ENCODE data around the gene NCAM2. TPM values are rescaled to one million over a fixed set of nuclear protein-coding genes. Genes with fewer than 3 reads are reported as not detected.

Gene NCAM2
- total and polyA plus RNA-seq, 2 donors (not counting 1 experiment from before 2014, with no cell fraction given) = 0.13 TPM; not detected in 1

GRCh38 chr21:21109736-21110135 is 111.5 kb downstream of the NCAM2 start:
- 67% methylated on average over 1 of the region's 4 CpGs for whole genome bisulfite sequencing (ENCODE audit: insufficient coverage)
- POLR2A ChIA-PET = no interaction called here
- DNase-seq (no peak), ATAC-seq (ENCODE audit: low read depth) (no peak)
- H3K27ac ChIP-seq (ENCODE audit: low read length in 2 of 2) = no peak overlapping the region
- H3K36me3 ChIP-seq (replicated peaks in 1 of 2; ENCODE audit: control extremely low read depth in 1 of 2, control insufficient read depth in 1 of 2, extremely low read depth in 1 of 2, insufficient read depth in 2 of 2, low read length in 1 of 2) = no peaks in the 10 kb centered on the region
- CTCF ChIA-PET = no interaction called here
- no peak overlapping the region for H3K9ac ChIP-seq (ENCODE audit: low read length)
- H3K4me2 ChIP-seq (replicated peaks; ENCODE audit: low read depth, low read length, poor library complexity, severe bottlenecking) = no peak overlapping the region
- H3K4me1 ChIP-seq (ENCODE audit: control insufficient read depth in 2 of 2, insufficient read depth in 2 of 2, low read length in 2 of 2) = no peaks in the 10 kb centered on the region
- no peaks in the 10 kb centered on the region for H3K27me3 ChIP-seq (replicated peaks in 1 of 4; ENCODE audit: control extremely low read depth in 1 of 4, control insufficient read depth in 3 of 4, insufficient read depth in 4 of 4, low read length in 3 of 4)
- no peaks in the 10 kb centered on the region for H3K9me3 ChIP-seq (ENCODE audit: control extremely low read depth in 1 of 3, control insufficient read depth in 2 of 3, insufficient read depth in 1 of 3, low read length in 2 of 3)
- TF ChIP-seq EZH2 (IDR thresholded peaks at IDR 0.05; ENCODE audit: borderline replicate concordance, insufficient read depth, low read depth, low read length, poor library complexity, severe bottlenecking) = no peak
- TF ChIP-seq CTCF (IDR thresholded peaks at IDR 0.05) = no peak
- H3K4me3 ChIP-seq (ENCODE audit: control extremely low read depth in 1 of 5, extremely low read depth in 1 of 5, insufficient read depth in 1 of 5, low read depth in 2 of 5, low read length in 4 of 5) = no peak overlapping the region
- Mint-ChIP-seq H3K4me3 (no peak overlapping the region), H3K9me3 (ENCODE audit: insufficient read depth) (no peaks in the 10 kb centered on the region), H3K27ac (no peak overlapping the region), H3K27me3 (no peaks in the 10 kb centered on the region), H3K4me1 (no peaks in the 10 kb centered on the region)
- intact Hi-C loops (cut with micrococcal nuclease) = no loop called here
- no peaks in the 10 kb centered on the region for H4K20me1 ChIP-seq (ENCODE audit: control insufficient read depth, insufficient read depth, low read length, poor library complexity, severe bottlenecking)
- H3K79me2 ChIP-seq (ENCODE audit: control insufficient read depth, insufficient read depth, low read length) = no peaks in the 10 kb centered on the region
- H2AFZ ChIP-seq (ENCODE audit: insufficient read depth, low read depth, low read length, poor library complexity, severe bottlenecking) = no peak overlapping the region

GRCh38 chr21:21111309-21111920 is 113.2 kb downstream of the NCAM2 start:
- CTCF ChIA-PET = no interaction called here
- TF ChIP-seq EZH2 (IDR thresholded peaks at IDR 0.05; ENCODE audit: borderline replicate concordance, insufficient read depth, low read depth, low read length, poor library complexity, severe bottlenecking) = no peak
- no peak for TF ChIP-seq CTCF (IDR thresholded peaks at IDR 0.05)
- DNase-seq = no peak
- no peaks in the 10 kb centered on the region for H4K20me1 ChIP-seq (ENCODE audit: control insufficient read depth, insufficient read depth, low read length, poor library complexity, severe bottlenecking)
- no peak overlapping the region for H3K4me3 ChIP-seq (ENCODE audit: control extremely low read depth in 1 of 5, extremely low read depth in 1 of 5, insufficient read depth in 1 of 5, low read depth in 2 of 5, low read length in 4 of 5)
- POLR2A ChIA-PET = no interaction called here
- 87% methylated on average over 4 of the region's 8 CpGs for WGBS (ENCODE audit: insufficient coverage)
- H3K9ac ChIP-seq (ENCODE audit: low read length) = no peak overlapping the region
- ATAC-seq (ENCODE audit: low read depth) = no peak
- H3K4me1 ChIP-seq (ENCODE audit: control insufficient read depth in 2 of 2, insufficient read depth in 2 of 2, low read length in 2 of 2) = no peaks in the 10 kb centered on the region
- Mint-ChIP-seq H3K27me3 (no peaks in the 10 kb centered on the region), H3K9me3 (ENCODE audit: insufficient read depth) (no peaks in the 10 kb centered on the region), H3K27ac (no peak overlapping the region), H3K4me3 (no peak overlapping the region), H3K4me1 (no peaks in the 10 kb centered on the region)
- H3K9me3 ChIP-seq (ENCODE audit: control extremely low read depth in 1 of 3, control insufficient read depth in 2 of 3, insufficient read depth in 1 of 3, low read length in 2 of 3) = no peaks in the 10 kb centered on the region
- H3K36me3 ChIP-seq (replicated peaks in 1 of 2; ENCODE audit: control extremely low read depth in 1 of 2, control insufficient read depth in 1 of 2, extremely low read depth in 1 of 2, insufficient read depth in 2 of 2, low read length in 1 of 2) = no peaks in the 10 kb centered on the region
- H3K4me2 ChIP-seq (replicated peaks; ENCODE audit: low read depth, low read length, poor library complexity, severe bottlenecking) = no peak overlapping the region
- no peak overlapping the region for H2AFZ ChIP-seq (ENCODE audit: insufficient read depth, low read depth, low read length, poor library complexity, severe bottlenecking)
- no peaks in the 10 kb centered on the region for H3K27me3 ChIP-seq (replicated peaks in 1 of 4; ENCODE audit: control extremely low read depth in 1 of 4, control insufficient read depth in 3 of 4, insufficient read depth in 4 of 4, low read length in 3 of 4)
- intact Hi-C loops (cut with micrococcal nuclease) = no loop called here
- H3K27ac ChIP-seq (ENCODE audit: low read length in 2 of 2) = no peak overlapping the region
- H3K79me2 ChIP-seq (ENCODE audit: control insufficient read depth, insufficient read depth, low read length) = no peaks in the 10 kb centered on the region
